ENCODE results near the gene TLNRD1. TPM values are rescaled to one million over a fixed set of nuclear protein-coding genes. Genes with fewer than 3 reads are reported as not detected.

TLNRD1 gene
- total RNA-seq, 1 donor, result 21.3 TPM

DNA sequence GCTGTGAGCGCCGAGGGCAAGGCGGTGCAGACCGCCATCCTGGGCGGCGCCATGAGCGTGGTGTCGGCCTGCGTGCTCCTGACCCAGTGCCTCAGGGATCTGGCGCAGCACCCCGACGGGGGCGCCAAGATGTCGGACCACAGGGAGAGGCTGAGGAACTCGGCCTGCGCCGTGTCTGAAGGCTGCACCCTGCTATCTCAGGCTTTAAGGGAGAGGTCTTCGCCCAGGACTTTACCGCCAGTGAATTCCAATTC, 2.3 kb downstream of the TLNRD1 start:
- Histone ChIP-seq H3K9me3 (ENCODE audit: low read depth, low read length) (no peaks in the 10 kb centered on the region), H3K27me3 (ENCODE audit: insufficient read depth, low read length) (no peaks in the 10 kb centered on the region), H3K4me3 (ENCODE audit: low read length) (no peak overlapping the region), H3K4me1 (ENCODE audit: insufficient read depth, low read length) (peaks cover 39% of the 10 kb centered on the region)

- H3K4me1 ChIP-seq (ENCODE audit: insufficient read depth, low read length), result peaks cover 26% of the 10 kb centered on the region
- no peaks in the 10 kb centered on the region for H3K27me3 ChIP-seq (ENCODE audit: insufficient read depth, low read length)
- no peak overlapping the region for H3K4me3 ChIP-seq (ENCODE audit: low read length)
- H3K9me3 ChIP-seq (ENCODE audit: low read depth, low read length), result no peaks in the 10 kb centered on the region
These were observed 5.4 kb downstream of the TLNRD1 start for GRCh38 chr15:81006124-81006523.

DNA sequence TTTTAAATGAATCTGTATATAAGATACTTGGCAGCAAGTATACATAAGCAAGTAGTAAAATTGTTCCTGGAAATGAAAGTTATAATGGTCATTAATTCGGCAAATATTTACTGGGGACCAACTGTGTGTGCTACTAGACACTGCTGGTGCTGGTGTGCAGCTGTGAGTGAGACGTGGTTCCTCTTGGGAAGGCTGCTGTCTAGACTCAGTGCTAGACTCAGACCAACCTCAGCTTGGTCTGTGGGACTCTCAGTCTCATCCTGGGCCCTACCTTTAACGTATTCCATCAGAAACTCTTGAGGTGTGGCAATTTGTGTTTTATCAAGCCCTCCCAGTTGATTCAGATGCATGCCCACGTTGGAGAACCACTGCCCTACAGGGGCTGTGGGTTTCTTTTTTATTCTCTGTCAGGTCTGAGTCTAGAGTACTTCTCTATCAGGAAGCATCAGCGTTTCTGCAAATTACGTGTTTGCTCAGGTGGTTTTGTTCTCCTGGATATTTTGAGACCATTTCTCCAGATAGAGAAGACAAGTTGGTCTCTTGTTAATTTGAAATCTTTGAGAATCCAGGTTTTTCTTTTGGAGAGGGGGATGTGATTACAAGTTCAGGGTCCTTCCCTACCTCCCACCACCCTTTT, 6.8 kb downstream of the TLNRD1 start:
- H3K27me3 ChIP-seq (ENCODE audit: insufficient read depth, low read length), result no peaks in the 10 kb centered on the region
- peaks cover 19% of the 10 kb centered on the region for H3K4me1 ChIP-seq (ENCODE audit: insufficient read depth, low read length)
- H3K9me3 ChIP-seq (ENCODE audit: low read depth, low read length), result no peaks in the 10 kb centered on the region
- no peak overlapping the region for H3K4me3 ChIP-seq (ENCODE audit: low read length)

DNA sequence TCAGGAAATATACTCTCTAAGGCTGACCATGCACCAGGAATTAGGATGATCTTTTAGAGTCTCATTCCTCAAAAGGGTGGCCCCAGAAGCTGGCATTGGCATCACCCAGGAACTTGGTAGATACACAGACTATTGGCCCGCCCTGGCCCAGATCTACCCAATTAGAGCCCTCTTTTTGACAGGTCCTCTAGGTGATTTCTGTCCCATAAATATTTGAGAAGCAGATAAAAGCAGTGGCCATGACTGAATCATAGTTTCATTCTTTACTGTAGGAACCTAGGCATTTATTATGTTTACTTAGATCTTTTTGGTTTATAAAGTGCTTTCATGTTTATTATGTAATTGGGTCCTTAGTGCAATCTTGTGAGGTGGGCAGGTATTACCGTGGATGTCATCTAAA, 7.6 kb downstream of the TLNRD1 start:
- H3K27me3 ChIP-seq (ENCODE audit: insufficient read depth, low read length), result no peaks in the 10 kb centered on the region
- H3K4me1 ChIP-seq (ENCODE audit: insufficient read depth, low read length), result peaks cover 12% of the 10 kb centered on the region
- H3K4me3 ChIP-seq (ENCODE audit: low read length), result no peak overlapping the region
- H3K9me3 ChIP-seq (ENCODE audit: low read depth, low read length), result no peaks in the 10 kb centered on the region

DNA sequence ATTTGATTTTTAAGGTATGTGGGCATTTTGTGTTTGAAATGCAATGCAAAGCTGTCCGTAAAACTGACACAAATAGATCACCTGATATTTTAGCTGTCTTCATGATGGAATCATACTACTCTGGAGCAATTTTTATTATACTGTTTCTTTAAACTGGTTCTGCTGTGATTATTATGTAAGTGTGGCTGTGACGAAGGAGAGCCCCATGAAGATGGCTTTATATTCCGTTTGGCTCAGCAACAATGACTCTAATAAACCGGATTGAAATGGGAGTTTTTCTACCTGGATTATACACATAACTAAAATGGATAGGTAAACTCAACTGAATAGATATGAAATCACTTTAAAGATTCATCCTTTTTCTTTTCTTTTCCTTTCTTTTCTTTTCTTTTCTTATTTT, 9.4 kb downstream of the TLNRD1 start:
- H3K27me3 ChIP-seq (ENCODE audit: insufficient read depth, low read length), result no peaks in the 10 kb centered on the region
- peaks cover 2% of the 10 kb centered on the region for H3K4me1 ChIP-seq (ENCODE audit: insufficient read depth, low read length)
- H3K4me3 ChIP-seq (ENCODE audit: low read length), result no peak overlapping the region
- no peaks in the 10 kb centered on the region for H3K9me3 ChIP-seq (ENCODE audit: low read depth, low read length)

GRCh38 chr15:81011593-81011992, 10.9 kb downstream of the TLNRD1 start:
- Histone ChIP-seq H3K4me1 (ENCODE audit: insufficient read depth, low read length) (peaks cover 2% of the 10 kb centered on the region), H3K9me3 (ENCODE audit: low read depth, low read length) (no peaks in the 10 kb centered on the region), H3K4me3 (ENCODE audit: low read length) (no peak overlapping the region), H3K27me3 (ENCODE audit: insufficient read depth, low read length) (no peaks in the 10 kb centered on the region)

GRCh38 chr15:81012588-81012987, 11.9 kb downstream of the TLNRD1 start:
- Histone ChIP-seq H3K27me3 (ENCODE audit: insufficient read depth, low read length) (no peaks in the 10 kb centered on the region), H3K4me3 (ENCODE audit: low read length) (no peak overlapping the region), H3K9me3 (ENCODE audit: low read depth, low read length) (no peaks in the 10 kb centered on the region), H3K4me1 (ENCODE audit: insufficient read depth, low read length) (peaks cover under 1% of the 10 kb centered on the region)

DNA sequence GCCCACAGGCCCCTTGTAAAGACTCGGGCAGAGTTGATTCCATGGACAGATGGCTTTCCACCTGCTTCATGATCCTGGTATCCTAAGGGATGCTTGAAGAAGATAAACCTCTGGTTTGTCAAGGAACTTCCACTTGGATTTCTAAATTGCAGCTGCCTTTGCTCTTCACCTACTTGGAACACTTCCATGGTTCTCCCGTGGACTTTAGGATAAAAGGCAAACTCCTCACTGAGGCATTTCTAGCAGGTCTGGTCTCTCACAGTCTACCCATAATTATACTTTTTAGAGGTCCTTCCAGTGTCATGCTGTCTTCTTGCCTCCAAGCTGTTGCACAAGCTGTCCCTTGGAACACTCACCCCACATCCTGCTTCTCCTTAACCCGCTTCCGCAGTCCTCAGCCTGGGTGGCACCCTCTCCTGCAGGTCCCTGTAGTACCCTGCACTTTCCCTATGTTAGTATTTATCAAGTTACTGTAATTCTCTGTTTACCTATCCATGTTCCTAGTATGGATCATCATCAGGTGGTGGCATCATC, 12.7 kb downstream of the TLNRD1 start:
- no peak overlapping the region for H3K4me3 ChIP-seq (ENCODE audit: low read length)
- no peaks in the 10 kb centered on the region for H3K4me1 ChIP-seq (ENCODE audit: insufficient read depth, low read length)
- H3K27me3 ChIP-seq (ENCODE audit: insufficient read depth, low read length), result no peaks in the 10 kb centered on the region
- no peaks in the 10 kb centered on the region for H3K9me3 ChIP-seq (ENCODE audit: low read depth, low read length)

- H3K4me3 ChIP-seq (ENCODE audit: low read length), result no peak overlapping the region
- H3K9me3 ChIP-seq (ENCODE audit: low read depth, low read length), result no peaks in the 10 kb centered on the region
- no peaks in the 10 kb centered on the region for H3K27me3 ChIP-seq (ENCODE audit: insufficient read depth, low read length)
- no peaks in the 10 kb centered on the region for H3K4me1 ChIP-seq (ENCODE audit: insufficient read depth, low read length)
These were observed 13.8 kb downstream of the TLNRD1 start for GRCh38 chr15:81014446-81015093.

- Histone ChIP-seq H3K27me3 (ENCODE audit: insufficient read depth, low read length) (no peaks in the 10 kb centered on the region), H3K9me3 (ENCODE audit: low read depth, low read length) (no peaks in the 10 kb centered on the region), H3K4me1 (ENCODE audit: insufficient read depth, low read length) (no peaks in the 10 kb centered on the region), H3K4me3 (ENCODE audit: low read length) (no peak overlapping the region)
These were observed 15.1 kb downstream of the TLNRD1 start for GRCh38 chr15:81015621-81016488.

- H3K4me3 ChIP-seq (ENCODE audit: low read length), result no peak overlapping the region
- H3K27me3 ChIP-seq (ENCODE audit: insufficient read depth, low read length), result no peaks in the 10 kb centered on the region
- H3K4me1 ChIP-seq (ENCODE audit: insufficient read depth, low read length), result no peaks in the 10 kb centered on the region
- no peaks in the 10 kb centered on the region for H3K9me3 ChIP-seq (ENCODE audit: low read depth, low read length)
These were observed 15.9 kb downstream of the TLNRD1 start for GRCh38 chr15:81016489-81017068.

DNA sequence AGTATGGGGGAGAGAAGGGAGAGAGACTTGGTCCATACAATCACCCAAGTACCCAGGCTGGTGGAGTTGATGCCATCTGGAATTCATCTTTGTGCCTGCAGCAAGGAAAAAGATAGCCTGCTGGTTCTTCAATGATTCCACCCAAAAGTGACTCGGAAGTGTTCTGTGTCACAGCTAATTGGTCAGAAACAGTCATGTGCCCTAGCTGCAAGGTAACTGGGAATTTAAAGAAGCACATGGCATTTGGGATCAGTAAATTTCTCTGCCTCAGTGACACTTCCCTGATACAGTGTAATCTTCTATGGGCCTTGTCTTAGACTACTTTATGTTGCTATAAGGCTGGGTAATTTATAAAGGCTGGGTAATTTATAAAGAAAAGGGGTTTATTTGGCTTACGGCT, 17.5 kb downstream of the TLNRD1 start:
- Histone ChIP-seq H3K27me3 (ENCODE audit: insufficient read depth, low read length) (no peaks in the 10 kb centered on the region), H3K4me1 (ENCODE audit: insufficient read depth, low read length) (peaks cover 9% of the 10 kb centered on the region), H3K4me3 (ENCODE audit: low read length) (no peak overlapping the region), H3K9me3 (ENCODE audit: low read depth, low read length) (no peaks in the 10 kb centered on the region)

DNA sequence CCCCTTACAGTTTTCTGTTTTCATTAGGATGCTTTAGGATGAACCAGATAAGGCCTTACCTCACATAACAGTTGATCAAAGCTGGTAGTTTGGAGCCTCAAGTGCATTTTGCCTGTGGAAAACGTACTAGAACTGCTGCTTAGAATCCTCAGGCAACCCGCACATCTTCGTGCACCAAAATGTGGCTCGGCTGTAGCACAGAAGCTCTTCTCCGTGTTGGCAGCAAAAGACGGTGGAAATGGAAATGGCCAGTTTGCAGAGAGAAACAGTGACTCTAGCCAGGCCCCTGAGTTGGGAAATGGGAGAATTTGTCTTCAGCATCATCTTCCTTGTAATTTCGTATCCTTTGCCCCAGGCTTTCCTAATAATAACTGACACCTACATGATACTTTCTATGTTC, 20.6 kb downstream of the TLNRD1 start:
- H3K4me3 ChIP-seq (ENCODE audit: low read length), result no peak overlapping the region
- H3K27me3 ChIP-seq (ENCODE audit: insufficient read depth, low read length), result no peaks in the 10 kb centered on the region
- peaks cover 37% of the 10 kb centered on the region for H3K4me1 ChIP-seq (ENCODE audit: insufficient read depth, low read length)
- H3K9me3 ChIP-seq (ENCODE audit: low read depth, low read length), result no peaks in the 10 kb centered on the region

DNA sequence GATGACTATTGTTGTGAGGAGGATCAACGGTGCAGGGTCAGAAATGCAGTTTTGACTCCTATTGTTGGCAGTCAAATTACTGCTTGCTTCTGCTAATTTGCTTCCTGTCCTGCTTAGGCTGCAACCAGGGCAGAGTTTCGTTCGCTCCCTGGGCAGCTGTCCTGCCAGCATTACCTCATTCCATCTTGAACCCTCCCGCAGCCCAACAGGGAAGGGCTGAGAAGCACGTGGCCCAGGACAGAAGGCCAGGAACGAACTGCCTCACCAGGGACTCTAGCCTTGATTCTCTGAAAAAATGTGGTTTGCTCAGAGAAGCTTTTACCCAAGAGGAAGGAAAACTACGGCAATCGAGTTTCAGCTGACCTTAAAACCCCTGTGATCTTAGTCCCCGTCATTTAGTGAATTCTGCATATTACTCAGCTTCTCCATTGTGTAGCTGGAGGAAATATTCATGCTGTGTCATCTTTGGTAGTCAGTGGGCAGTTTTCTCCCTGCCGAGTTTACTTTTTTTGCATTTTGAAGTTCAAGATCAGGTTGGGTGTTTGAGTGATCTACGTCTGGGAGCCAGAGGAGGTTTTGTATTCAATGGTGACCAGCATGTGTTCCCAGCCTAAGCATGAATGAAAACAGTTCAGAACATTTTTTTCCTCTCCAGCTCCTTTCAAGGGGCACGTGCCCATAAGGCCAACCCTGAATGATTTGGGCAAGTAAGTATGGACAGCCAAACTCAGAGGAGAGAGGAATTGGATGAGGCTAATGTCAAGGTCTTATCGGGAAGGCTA, 23.0 kb downstream of the TLNRD1 start:
- peaks cover 37% of the 10 kb centered on the region for H3K4me1 ChIP-seq (ENCODE audit: insufficient read depth, low read length)
- H3K4me3 ChIP-seq (ENCODE audit: low read length), result no peak overlapping the region
- no peaks in the 10 kb centered on the region for H3K27me3 ChIP-seq (ENCODE audit: insufficient read depth, low read length)
- no peaks in the 10 kb centered on the region for H3K9me3 ChIP-seq (ENCODE audit: low read depth, low read length)
